GM12892 (cell line): ENCODE measurements around the gene KMT2C.

Source experiments
- POLR2A ChIP-seq: IDR thresholded peaks from 2 replicates; pipeline ENCODE4 v1.6.1; 2011; ENCODE audit warnings: low read depth, low read length, control low read depth
- POLR2AphosphoS5 ChIP-seq: IDR thresholded peaks from 2 replicates; pipeline ENCODE4 v1.6.1; 2011; ENCODE audit warnings: low read depth, low read length, control low read depth

DNA sequence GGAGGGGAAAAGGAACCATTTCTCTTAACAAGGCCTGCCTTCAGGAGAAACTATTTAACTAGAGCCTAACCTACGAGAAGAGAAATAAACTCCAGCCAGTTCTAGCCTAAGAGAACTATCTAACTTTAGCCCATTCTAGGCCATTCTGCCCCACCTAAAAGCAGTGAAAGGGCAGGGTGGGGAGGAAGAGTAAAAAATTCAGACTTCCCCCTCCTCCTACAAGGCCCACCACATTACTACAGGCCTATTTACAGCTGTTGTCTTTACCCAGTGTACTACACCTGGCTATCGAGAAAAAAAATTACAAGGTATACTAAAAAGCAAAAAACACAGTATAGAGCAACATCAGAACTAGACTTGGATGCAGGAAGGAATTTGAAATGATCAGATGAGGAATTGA is 93.0 kb downstream of the KMT2C start:
- TF ChIP-seq POLR2A, result no peak
- TF ChIP-seq POLR2AphosphoS5, result no peak
